COR-L47 (cell line): Measurements from ENCODE around the gene PRKCB.
"Not testable (repeated sequence)": the region's sequence is repeated elsewhere in the genome, so short reads cannot be mapped to it uniquely, and the experiment has no call there.

Experiments
- DNase-seq: peaks from one replicate; lab custom pipeline; 2025; lab: John Stamatoyannopoulos, UW

Gene PRKCB

GRCh38 chr16:23902748-23903414 is 67.1 kb downstream of the PRKCB start:
- no peak for DNase-seq

- DNase-seq, result no peak
These were observed 69.2 kb downstream of the PRKCB start for GRCh38 chr16:23905027-23905426.

- no peak for DNase-seq
These were observed 71.7 kb downstream of the PRKCB start for GRCh38 chr16:23907457-23907902.

GRCh38 chr16:23907903-23908302 is 72.1 kb downstream of the PRKCB start:
- no peak for DNase-seq

- DNase-seq, result no peak
These were observed 73.0 kb downstream of the PRKCB start for GRCh38 chr16:23908790-23909189.

- DNase-seq, result no peak
These were observed 74.1 kb downstream of the PRKCB start for GRCh38 chr16:23909792-23910418.

GRCh38 chr16:23914946-23915530 is 79.3 kb downstream of the PRKCB start:
- no peak for DNase-seq

- DNase-seq, result not testable (repeated sequence)
These were observed 80.8 kb downstream of the PRKCB start for GRCh38 chr16:23916552-23916951.

- no peak for DNase-seq
These were observed 81.8 kb downstream of the PRKCB start for GRCh38 chr16:23917621-23918020.

GRCh38 chr16:23920446-23920845 is 84.7 kb downstream of the PRKCB start:
- no peak for DNase-seq

- no peak for DNase-seq
These were observed 85.1 kb downstream of the PRKCB start for GRCh38 chr16:23920899-23921298.

- DNase-seq, result no peak
These were observed 86.6 kb downstream of the PRKCB start for GRCh38 chr16:23922406-23922805.

GRCh38 chr16:23924128-23924527 is 88.3 kb downstream of the PRKCB start:
- no peak for DNase-seq

- DNase-seq, result no peak
These were observed 92.0 kb downstream of the PRKCB start for GRCh38 chr16:23927796-23928195.

- no peak for DNase-seq
These were observed 93.5 kb downstream of the PRKCB start for GRCh38 chr16:23929237-23929636.

GRCh38 chr16:23929856-23930255 is 94.1 kb downstream of the PRKCB start:
- no peak for DNase-seq

- DNase-seq, result no peak
These were observed 95.0 kb downstream of the PRKCB start for GRCh38 chr16:23930791-23931190.

GRCh38 chr16:23931199-23931598 is 95.4 kb downstream of the PRKCB start:
- no peak for DNase-seq

- not testable (repeated sequence) for DNase-seq
These were observed 97.9 kb downstream of the PRKCB start for GRCh38 chr16:23933650-23934049.

- DNase-seq, result no peak
These were observed 98.9 kb downstream of the PRKCB start for GRCh38 chr16:23934610-23935236.

GRCh38 chr16:23940111-23940510 is 104.3 kb downstream of the PRKCB start:
- DNase-seq, result no peak

- DNase-seq, result no peak
These were observed 105.2 kb downstream of the PRKCB start for GRCh38 chr16:23941025-23941424.

- DNase-seq, result no peak
These were observed 106.3 kb downstream of the PRKCB start for GRCh38 chr16:23941963-23942564.
